GM12891 (cell line): ENCODE measurements around the gene UBE2I.

Source experiments
- PAX5 ChIP-seq: IDR thresholded peaks from 2 replicates; pipeline ENCODE4 v1.6.1; 2011; ENCODE audit warnings: low read length, moderate library complexity, mild to moderate bottlenecking; ENCODE audit not compliant: insufficient read depth, severe bottlenecking
- POLR2A ChIP-seq: IDR thresholded peaks from 2 replicates; pipeline ENCODE4 v1.6.1; 2011; ENCODE audit warnings: low read depth, low read length, control low read depth
- POLR2AphosphoS5 ChIP-seq: IDR thresholded peaks from 2 replicates; pipeline ENCODE4 v1.6.1; 2011; ENCODE audit warnings: low read depth, low read length, control low read depth
- POU2F2 ChIP-seq: IDR thresholded peaks from 2 replicates; pipeline ENCODE4 v1.6.1; 2011; ENCODE audit warnings: low read depth, mild to moderate bottlenecking, control low read depth, low read length, moderate library complexity
- SPI1 ChIP-seq: IDR thresholded peaks from 2 replicates; pipeline ENCODE4 v1.6.1; 2011; ENCODE audit warnings: low read depth, low read length, control low read depth
- TAF1 ChIP-seq: IDR thresholded peaks from 2 replicates; pipeline ENCODE4 v1.6.1; 2011; ENCODE audit warnings: low read depth, low read length, control low read depth

DNA sequence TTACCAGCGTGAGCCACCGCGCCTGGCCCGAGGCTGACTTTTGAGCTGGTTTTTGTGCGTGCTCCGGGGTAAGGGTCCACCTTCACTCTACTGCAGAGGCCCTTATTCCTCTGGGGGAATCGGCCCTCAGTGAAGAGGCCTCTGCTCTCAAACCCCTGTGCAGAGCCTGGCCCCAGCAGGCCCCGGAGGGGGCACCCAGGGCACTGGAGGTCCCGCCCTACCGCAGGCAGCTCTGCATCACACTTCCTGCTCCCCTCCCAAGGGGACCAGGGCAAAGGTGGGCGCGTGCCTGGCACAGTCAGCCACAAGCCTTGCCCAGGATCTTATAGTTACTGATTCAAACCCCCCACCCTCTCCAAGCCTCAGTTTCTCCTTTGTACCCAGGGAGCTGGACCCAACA, 3.6 kb upstream of the UBE2I start:
- no peak for TF ChIP-seq POLR2AphosphoS5
- no peak for TF ChIP-seq POLR2A
- TF ChIP-seq TAF1: no peak
- TF ChIP-seq PAX5: no peak
- no peak for TF ChIP-seq SPI1
- no peak for TF ChIP-seq POU2F2
